ENCODE measurements around the gene RPAP2.
"Not testable (repeated sequence)": the region's sequence is repeated elsewhere in the genome, so short reads cannot be mapped to it uniquely, and the experiment has no call there.

RPAP2 gene

DNA sequence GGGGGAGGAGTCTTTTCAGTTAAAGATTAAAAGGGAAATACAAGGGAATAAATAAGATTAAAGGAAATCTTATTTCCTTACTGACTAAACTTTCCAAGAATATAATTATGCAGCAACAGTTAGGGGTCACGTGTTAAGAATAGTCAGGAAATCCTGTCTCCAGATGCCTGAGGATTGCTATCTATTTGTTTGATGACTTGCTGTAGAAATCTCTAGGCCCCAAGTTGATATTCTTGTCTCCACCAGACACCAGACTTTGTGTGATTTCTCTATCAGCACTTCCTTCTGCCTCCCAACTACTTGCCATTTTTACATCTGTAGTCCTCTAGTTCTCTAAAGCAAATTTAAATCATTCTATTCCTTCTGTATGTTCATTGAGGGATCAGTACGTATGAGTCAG, 77.5 kb downstream of the RPAP2 start:
- DNase-seq (ENCODE audit: low read depth) = no peak

DNA sequence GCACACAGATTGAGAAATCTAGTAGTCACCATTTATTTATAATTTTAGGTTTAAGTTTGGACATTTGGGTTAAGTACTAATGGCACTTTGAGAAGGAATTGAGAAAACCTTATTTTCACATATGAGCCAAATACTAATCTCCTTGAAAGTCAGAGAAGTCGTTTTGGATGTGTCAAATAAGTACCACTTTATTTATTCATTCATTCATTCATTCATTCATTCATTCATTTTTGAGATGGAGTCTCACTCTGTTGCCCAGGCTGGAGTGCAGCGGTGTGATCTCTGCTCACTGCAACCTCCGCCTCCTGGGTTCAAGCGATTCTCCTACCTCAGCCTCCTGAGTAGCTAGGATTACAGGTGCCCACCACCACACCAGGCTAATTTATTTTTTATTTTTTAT, 79.1 kb downstream of the RPAP2 start:
- not testable (repeated sequence) for DNase-seq (ENCODE audit: low read depth)

DNA sequence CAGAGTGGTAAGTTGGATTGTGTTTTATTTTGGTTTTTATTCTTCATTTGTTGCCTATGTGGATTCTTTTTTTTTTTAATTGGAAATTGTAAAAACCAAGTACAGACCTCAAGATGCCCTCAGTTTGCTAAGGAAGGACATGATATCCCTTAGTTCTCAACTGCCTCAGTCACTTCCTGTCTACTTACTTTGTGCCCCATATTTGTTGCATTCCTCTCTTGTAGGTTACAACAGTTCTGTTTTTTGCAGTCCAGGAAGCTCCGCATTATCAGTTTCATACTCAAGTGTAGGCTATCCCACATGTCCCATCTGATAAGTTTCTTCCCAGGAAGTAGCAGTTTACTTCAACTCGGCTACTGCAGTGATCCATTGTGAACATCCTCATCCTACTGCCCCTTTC, 82.0 kb downstream of the RPAP2 start:
- no peak for DNase-seq (ENCODE audit: low read depth)

DNA sequence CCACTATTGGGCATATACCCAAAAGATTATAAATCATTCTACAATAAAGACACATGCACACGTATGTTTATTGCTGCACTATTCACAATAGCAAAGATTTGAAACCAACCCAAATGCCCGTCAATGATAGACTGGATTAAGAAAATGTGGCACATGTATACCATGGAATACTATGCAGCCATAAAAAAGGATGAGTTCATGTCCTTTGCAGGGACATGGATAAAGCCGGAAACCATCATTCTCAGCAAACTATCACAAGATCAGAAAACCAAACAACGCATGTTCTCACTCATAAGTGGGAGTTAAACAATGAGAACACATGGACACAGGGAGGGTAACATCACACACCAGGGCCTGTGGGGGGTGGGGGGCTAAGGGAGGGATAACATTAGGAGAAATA, 95.1 kb downstream of the RPAP2 start:
- not testable (repeated sequence) for DNase-seq (ENCODE audit: low read depth)

DNA sequence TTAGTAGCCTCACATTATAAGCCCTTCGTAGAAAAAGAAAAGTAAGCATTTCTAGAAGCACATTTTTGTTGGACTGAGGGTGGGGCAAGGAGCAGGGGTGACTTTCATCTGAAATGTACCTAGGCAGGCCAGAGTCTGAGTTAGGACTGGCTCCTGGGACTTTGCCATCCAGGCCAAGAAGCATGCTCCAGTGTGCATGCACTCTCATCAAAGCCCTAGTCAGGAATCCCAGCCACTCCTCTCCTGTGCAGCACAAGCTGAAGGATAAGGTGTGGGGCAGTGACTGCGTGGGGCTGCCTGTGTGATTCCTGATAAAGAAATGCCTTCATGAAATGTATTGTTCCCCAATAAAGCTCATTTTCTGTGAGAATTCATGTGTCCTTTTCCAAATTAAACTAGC, 99.7 kb downstream of the RPAP2 start:
- DNase-seq (ENCODE audit: low read depth) = no peak

DNA sequence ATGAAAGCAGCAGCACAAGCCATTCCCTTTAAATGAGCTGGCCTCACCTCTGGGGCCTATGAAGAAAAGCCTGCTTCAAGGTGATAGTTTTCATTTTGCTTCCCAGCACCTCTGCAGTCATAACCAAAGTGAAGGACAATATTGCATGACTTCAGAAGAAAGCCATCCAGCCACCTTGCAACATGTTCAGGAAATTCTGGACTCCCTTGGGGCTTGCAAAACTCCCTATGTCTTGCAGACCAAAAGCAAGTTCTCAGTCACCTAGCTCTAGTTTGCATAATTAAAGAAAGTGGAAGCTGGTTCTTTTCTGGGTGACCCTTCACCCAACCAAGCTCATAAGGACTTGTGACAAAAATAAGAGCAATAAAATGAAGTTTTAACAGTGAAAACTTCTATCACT, 100.2 kb downstream of the RPAP2 start:
- DNase-seq (ENCODE audit: low read depth) = no peak

DNA sequence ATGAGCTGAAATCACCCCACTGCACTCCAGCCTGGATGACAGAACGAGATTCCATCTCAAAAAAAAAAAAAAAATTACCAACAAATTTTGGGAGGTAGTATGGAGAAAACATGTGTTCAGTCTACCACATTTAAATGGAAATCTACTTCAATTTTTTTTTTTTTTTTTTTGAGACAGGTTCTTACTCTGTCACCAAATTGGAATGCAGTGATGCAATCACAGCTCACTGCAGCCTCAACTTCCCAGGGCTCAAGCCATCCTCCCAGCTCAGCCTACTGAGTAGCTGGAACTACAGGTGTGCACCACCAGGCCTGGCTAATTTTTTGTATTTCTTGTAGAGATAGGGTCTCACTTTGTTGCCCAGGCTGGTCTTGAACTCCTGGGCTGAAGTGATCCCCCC, 105.8 kb downstream of the RPAP2 start:
- DNase-seq (ENCODE audit: low read depth) = no peak

DNA sequence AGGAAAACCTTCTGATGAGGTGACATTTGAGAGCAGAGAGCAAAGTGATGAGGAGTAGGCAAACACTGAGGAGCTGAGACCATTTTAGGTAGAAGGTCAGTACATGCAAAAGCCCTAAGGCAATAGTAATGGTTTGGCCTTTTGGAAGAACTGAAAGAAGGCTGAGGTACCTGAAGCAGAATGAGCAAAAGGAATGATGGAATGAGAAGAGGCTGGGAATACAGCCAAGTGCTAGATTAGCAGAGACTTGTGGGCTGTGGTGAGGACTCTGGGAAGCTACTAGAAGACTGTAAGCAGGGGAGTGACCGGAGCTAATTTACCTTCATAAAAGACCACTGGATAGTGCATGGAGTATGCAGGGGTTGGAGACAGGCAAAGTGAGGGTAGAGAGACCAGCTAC, 110.0 kb downstream of the RPAP2 start:
- DNase-seq (ENCODE audit: low read depth) = no peak

DNA sequence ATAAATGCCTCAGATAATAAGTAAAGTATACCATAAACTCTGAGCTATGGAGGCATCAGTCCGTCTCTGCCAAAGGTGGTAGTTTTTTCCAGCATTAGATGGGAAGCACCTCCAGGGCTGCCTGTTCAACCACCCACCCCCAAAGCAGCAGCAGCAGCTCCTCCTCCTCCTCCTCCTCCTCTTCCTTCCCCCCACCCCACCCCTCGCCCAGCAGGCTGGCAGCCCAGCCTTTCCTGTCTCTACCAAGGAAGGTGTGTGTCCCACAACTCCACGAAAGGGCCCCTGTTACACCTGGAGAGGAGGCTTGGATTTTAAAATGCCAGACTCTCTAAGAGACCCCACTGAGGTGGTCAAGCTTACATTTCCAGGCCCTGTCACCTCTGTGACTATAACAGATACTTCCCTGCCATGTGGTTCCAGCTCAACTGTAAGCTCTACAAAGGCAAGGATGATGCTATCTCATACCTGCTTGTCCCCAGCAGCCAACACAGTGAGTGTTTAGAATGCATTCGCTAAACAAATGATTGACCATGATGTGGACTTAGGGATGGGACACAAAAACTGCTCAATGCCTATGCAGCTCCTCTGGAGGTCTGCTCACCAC, 111.2 kb downstream of the RPAP2 start:
- no peak for DNase-seq (ENCODE audit: low read depth)

DNA sequence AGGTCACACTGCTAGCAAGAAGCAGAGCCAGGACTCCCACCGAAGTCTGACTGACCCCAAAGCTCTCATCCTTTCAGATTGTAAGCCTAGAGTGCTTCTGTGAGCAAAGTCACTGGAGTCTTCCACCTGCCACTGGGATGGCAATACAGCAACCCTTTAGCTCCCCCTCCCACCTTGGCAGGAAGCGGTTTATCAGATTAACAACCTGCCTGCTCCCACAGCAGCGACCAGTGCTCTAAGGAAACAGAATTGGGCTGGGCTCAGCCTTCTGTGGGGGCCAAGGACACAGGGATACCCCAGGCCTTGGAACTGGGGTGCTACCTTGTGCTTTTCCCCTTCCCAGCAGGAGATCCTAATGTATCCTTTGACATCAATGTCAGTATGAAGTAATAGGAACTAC, 111.8 kb downstream of the RPAP2 start:
- no peak for DNase-seq (ENCODE audit: low read depth)

DNA sequence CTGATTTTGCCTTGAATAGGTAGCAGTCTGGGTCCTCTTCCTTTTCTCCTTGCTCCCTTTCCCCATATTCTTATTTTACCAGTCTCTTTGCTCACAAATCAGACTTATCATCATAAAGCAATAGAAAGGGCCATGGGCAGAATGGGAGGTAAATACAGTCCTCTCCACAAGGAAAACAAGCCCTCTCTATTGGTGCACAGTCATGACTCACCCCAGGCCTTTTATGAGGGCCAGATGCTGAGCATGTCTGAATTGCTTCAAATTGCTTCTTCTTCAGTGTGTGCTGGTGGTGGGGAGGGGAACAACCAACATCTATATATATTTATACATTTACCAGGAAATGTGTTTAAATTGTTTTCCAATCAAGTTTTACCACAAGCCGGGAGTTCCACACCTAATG, 112.7 kb downstream of the RPAP2 start:
- DNase-seq (ENCODE audit: low read depth) = no peak

DNA sequence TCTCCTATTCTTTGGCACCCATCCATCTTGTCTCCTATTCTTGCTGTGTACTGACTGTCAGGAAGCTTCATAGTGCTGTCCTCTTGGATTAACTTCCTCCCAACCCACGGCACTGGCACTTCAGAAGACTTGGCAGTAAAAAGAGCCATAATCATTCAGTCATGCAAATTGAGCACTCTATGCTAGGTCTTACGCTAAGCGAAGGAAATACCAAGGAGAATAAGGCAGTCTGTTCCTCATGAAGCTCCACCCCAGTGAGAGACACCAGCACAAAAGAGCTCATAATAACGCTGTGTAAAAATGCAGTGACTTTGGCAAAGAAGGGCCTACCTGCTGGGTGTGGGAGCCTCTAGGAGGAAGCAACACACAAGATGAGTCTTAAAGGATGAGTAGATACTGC, 120.8 kb downstream of the RPAP2 start:
- DNase-seq (ENCODE audit: low read depth) = no peak

DNA sequence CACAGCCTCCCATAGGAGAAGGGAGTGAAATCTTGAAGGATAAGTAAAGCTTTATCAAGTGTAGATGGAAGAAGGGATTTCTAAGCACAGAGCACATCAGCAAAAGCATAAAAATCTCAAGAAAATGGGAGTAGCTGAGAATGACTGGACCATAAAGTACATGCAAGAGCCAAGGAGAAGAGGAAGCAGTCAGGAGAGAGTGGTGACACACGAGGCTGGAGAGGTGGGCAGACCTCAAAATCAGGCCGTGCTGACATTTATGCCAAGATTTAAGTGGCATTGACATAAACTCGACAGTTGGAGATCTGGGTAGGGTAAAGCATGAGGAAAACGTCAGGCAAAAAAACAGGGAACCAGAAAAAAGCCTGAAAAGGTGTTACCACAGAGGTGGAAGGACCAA, 125.5 kb downstream of the RPAP2 start:
- DNase-seq (ENCODE audit: low read depth) = no peak

DNA sequence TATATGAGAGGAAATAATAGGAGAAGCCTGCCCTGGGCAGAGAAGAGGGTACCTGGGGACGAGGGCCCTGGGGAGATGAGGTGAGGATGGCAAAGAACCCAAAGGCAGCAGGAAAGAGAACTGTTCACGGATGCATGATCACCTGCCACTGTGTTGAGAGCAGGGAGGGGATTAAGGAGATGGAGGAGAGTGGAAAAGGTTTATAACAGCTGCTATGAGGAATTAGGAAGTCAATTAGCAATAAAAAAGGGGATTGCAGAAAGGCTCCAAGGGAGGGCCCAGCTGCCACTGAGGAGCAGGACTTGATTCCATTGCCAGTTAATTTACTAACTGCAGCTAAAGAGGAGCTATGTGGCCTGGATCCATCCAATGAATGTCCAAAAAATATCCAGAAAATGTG, 126.8 kb downstream of the RPAP2 start:
- DNase-seq (ENCODE audit: low read depth) = no peak

DNA sequence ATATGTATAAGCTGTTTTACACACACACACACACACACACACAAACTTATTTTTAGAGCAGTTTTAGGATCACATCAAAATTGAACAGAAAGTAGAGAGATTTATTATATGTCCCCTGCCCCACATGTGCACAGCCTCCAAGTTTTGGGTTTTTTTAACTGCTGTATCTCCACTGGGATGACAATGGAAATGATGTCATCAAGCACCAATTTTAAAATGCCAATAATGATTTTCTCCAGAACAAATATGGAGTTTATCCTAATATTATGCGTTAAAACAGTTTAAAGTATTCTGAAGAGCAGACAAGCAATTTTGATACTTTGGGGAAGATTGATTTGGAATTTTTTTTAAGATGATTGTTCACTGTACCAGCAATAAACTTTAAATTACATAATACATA, 131.2 kb downstream of the RPAP2 start:
- no peak for DNase-seq (ENCODE audit: low read depth)

DNA sequence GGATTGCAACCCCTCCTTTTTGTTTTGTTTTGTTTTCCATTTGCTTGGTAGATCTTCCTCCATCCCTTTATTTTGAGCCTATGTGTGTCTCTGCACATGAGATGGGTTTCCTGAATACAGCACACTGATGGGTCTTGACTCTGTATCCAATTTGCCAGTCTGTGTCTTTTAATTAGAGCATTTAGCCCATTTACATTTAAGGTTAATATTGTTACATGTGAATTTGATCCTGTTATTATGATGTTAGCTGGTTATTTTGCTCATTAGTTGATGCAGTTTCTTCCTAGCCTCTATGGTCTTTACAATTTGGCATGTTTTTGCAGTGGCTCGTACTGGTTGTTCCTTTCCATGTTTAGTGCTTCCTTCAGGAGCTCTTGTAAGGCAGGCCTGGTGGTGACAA, 135.7 kb downstream of the RPAP2 start:
- DNase-seq (ENCODE audit: low read depth) = not testable (repeated sequence)

DNA sequence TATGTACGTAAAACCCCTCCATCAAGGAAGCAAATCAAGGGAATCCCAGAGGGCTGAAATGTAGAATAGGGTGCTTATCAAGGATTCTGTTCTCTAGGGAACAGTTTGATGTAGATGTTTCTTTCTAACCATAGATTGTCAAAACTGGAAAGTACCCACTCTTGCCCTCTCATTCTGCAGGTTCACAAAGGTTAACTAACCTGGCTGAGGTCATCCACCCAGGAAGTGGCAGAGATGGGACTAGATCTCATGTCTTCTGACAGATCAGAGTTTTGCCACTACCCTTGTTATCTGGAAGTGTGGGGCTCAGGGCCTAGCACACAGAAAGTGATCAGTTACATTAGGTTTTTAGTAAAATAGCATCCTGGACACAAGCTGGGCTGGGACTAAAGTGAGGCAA, 140.4 kb downstream of the RPAP2 start:
- no peak for DNase-seq (ENCODE audit: low read depth)

DNA sequence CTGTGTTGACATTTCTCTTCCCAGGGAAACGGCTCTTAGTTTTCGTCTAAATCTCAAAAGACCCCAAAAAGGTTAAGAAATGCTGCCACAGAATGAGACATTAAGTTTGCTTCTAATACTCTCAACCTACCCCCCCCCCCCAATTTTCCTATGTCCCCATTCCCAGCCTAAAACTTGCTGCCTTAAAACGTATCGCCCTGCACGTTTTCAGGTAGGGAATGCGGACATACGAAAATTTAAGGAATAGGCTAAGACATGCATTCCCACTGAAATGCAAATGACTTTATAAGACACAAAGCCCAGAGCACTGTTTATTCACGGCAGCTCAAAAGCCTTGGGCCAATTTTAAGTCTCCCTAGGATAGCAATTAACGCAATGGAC, 142.4 kb downstream of the RPAP2 start:
- no peak for DNase-seq (ENCODE audit: low read depth)

DNA sequence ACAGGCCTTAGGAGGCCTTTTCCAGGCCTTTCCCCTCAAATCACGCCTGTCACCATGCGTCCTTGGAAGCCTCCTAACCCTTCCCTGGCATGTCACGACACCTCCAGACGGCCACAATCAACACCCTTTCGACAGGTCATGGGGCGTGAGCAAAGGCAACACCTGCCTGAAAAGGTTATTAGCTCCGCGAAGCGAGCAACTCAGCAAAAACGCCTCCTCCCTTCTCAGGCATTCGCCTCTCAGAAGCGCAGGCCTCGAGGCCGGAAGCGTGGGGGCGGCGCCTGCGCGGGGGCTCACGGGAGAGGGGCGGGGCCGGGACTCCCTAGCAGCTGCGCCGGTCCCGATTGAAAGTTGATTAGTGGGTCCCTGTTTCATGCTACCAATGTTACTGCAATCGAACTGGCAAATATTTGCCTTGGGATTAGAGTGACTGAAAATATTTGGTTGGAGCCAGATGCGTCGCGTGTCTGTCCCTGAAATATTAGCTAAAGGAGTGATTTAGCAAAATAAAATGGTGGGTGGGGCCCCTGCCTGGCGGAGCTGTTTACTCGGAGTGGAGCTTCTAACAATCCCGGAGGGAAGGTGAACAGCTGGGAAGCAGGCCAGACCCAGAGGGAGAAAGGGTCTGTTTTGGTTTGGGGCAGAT, 143.0 kb downstream of the RPAP2 start:
- no peak for DNase-seq (ENCODE audit: low read depth)

DNA sequence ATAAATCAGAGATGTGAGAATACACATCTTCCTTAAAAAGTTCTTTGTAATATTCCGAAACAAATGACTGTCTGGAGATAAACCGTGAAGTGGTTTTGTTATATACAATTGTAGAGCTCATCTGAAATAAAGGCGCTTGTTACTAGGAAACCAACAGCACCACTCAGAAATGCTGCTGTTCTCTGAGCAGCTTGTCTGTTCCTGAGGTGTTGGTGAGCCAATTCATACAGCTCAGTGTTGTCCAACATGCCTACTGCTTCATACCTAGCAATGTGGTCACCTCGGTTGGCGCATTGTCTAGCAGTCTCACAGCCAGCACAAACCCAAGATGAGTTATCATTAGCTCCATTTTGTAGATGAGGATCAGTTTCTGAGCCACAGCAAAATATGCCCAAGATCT, 143.5 kb downstream of the RPAP2 start:
- no peak for DNase-seq (ENCODE audit: low read depth)

DNA sequence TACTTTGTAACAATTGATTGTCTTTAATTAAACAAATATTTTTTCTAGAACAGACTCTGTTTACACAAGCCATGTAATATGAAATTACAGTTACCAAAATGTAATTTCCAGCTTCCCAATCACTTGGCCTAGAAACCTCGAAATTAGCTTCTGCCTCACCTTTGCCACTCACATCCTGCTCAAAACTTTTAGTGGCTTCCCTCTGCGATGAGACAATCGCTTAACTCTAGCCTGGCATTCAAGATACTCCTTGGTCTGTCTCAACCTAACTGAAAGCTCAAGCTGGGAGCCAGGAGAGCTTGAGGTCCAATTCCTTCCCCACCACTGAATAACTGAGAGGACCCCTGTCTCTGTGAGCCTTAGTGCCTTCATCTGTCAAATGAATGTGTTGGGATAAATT, 145.0 kb downstream of the RPAP2 start:
- DNase-seq (ENCODE audit: low read depth) = no peak

DNA sequence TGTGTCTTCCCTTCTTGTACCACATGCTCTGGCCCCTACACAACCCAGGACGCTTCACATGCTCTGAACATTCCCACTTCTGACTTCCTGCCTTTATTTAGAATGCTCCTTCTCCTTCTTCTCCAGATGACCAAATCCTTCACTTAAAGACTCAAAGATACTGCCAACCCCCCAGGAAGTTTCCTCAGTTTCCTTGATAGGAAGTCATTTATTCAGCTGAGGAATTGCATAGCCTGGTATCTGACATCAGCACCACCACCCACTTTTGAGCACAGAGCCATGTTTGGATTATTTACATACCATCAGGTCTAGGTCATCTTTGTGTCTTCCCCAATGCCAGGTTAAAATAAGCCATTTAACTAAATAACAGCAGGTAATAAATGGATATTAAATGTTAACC, 145.5 kb downstream of the RPAP2 start:
- no peak for DNase-seq (ENCODE audit: low read depth)

DNA sequence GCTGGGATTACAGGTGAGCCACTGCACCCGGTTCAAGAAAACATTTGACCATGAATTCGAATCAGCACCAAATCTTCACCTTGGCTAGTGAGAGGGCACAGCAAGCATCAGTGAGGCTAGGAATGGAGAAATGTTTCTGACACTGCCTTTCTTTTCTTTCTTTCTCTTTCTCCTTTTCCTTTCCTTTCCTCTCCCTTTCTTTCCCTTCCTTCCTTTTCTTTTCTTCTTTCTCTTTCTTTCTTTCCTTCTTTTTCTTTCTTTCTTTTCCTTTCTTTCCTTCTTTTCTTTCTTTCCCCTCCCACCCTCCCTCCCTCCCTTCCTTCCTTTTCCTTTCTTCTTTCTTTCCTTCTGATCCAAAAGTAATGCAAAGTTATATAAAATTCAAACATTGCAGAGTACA, 147.0 kb downstream of the RPAP2 start:
- no peak for DNase-seq (ENCODE audit: low read depth)

DNA sequence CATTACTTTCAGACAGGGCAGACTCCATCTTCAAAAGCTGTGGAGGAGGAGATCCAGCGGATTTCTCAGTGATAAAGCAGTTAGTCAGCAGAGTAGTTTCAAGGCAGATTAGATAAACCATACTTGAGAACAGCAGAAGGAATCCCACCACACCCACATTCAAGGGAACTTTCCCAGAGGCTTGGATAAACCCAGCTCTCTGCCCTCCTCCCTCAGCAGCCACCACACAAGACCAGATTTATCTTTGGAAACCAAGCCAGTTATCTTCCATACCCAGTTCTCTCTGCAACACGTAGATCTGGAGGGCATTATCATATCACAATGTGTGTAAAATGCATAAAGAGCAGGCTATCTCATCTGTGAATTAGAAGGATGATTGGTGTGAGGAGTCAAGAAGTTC, 147.7 kb downstream of the RPAP2 start:
- DNase-seq (ENCODE audit: low read depth) = no peak

Data from stimulated activated CD8-positive, alpha-beta memory T cell treated with anti-CD3 and anti-CD28 coated beads, Interleukin-12 subunit alpha, Interleukin-12 subunit beta, amount 100 ng/mL, for 4 hours (primary cell).